CD4-positive, alpha-beta T cell (primary cell): Measurements from ENCODE around the gene TFAP2D. TPM values are rescaled to one million over a fixed set of nuclear protein-coding genes. Genes with fewer than 3 reads are reported as not detected.
A peak's percentile ranks its signal among the peaks of the same experiment; 100 is the strongest.

Experiments
- ATAC-seq: fragments of 200-7000 bp; cut with Tn5 transposase; one replicate; pipeline ENCODE4 v1.10.0; 2022; ENCODE audit warnings: mild to moderate bottlenecking; ENCODE audit not compliant: poor library complexity
- CTCF ChIA-PET: fragments of 350-600 bp; sonication (Branson Sonifier 250); formaldehyde crosslinking; loops from one replicate; lab custom pipeline; 2021; ENCODE audit warnings: antibody characterized with exemption, inconsistent platforms; lab: Charles Lee
- POLR2A ChIA-PET: fragments of 350-600 bp; sonication (Branson Sonifier 250); formaldehyde crosslinking; loops from one replicate; lab custom pipeline; 2021; ENCODE audit warnings: antibody characterized with exemption, inconsistent platforms; lab: Charles Lee
- DNase-seq, 14 experiments: peaks; one replicate each; pipeline ENCODE4 v3.0.0-alpha.2; 2013 to 2020; ENCODE audit warnings: mixed read lengths in 2 of 14
- H3K27ac ChIP-seq, 2 donors: one replicate each; pipeline versions ENCODE4 v1.5.1 to v1.7.0; 2013; ENCODE audit warnings: low read length in 2 of 2, low read depth in 1 of 2, mild to moderate bottlenecking in 1 of 2
- H3K27me3 ChIP-seq, 2 experiments: 1 replicate in 1 of 2; 2 replicates in 1 of 2; pipeline versions ENCODE4 v1.6.1 to v1.7.0; 2013; ENCODE audit warnings: low read length in 2 of 2, control low read depth in 1 of 2, mild to moderate bottlenecking in 1 of 2, moderate library complexity in 1 of 2; ENCODE audit not compliant: insufficient read depth in 2 of 2, control insufficient read depth in 1 of 2
- H3K36me3 ChIP-seq: one replicate; pipeline ENCODE4 v1.6.1; 2013; ENCODE audit warnings: low read length, control low read depth; ENCODE audit not compliant: insufficient read depth
- H3K4me1 ChIP-seq: one replicate; pipeline ENCODE4 v1.6.1; 2013; ENCODE audit warnings: low read length, control low read depth; ENCODE audit not compliant: insufficient read depth
- H3K4me3 ChIP-seq: one replicate; pipeline ENCODE4 v1.5.1; 2013; ENCODE audit warnings: mild to moderate bottlenecking, low read length, moderate library complexity
- H3K9me3 ChIP-seq, 2 experiments: 1 replicate in 1 of 2; 2 replicates in 1 of 2; pipeline versions ENCODE4 v1.6.1 to v1.7.0; 2013; ENCODE audit warnings: low read length in 2 of 2, mild to moderate bottlenecking in 2 of 2, control low read depth in 1 of 2, moderate library complexity in 1 of 2; ENCODE audit not compliant: control insufficient read depth in 1 of 2, insufficient read depth in 1 of 2
- H3K27ac Mint-ChIP-seq: one replicate; pipeline ENCODE4 v1.8.0; 2020; ENCODE audit warnings: mixed read lengths
- H3K27me3 Mint-ChIP-seq: one replicate; pipeline ENCODE4 v1.8.0; 2021; ENCODE audit warnings: mixed read lengths
- H3K36me3 Mint-ChIP-seq: one replicate; pipeline ENCODE4 v1.8.0; 2021; ENCODE audit warnings: low read depth, mixed read lengths
- H3K4me1 Mint-ChIP-seq: one replicate; pipeline ENCODE4 v1.8.0; 2021; ENCODE audit warnings: low read depth, mixed read lengths
- H3K4me3 Mint-ChIP-seq: one replicate; pipeline ENCODE4 v1.8.0; 2020; ENCODE audit warnings: mild to moderate bottlenecking, mixed read lengths
- H3K9me3 Mint-ChIP-seq: one replicate; pipeline ENCODE4 v1.8.0; 2020; ENCODE audit warnings: mixed read lengths
- intact Hi-C, 2 experiments: fragments of 100-400 bp; cut with DNase I in 1 of 2; cut with micrococcal nuclease in 1 of 2; formaldehyde crosslinking; loops; one replicate each; pipeline versions ENCODE4 v1.15.1 to v1.9.0; 2023 to 2025; cut with DNase I, micrococcal nuclease
- total RNA-seq, 174 experiments: library from RNA in 2 of 174; stranded (reverse) in 2 of 174; gene quantifications; one replicate each; pipeline ENCODE4 v1.2.3 and lab custom pipeline; 2021 to 2026
- TF ChIP-seq, protein P1 (sequence below): fragments of 200-600 bp; IDR thresholded peaks from one replicate; pipeline ENCODE4 v1.8.0; 2022; ENCODE audit warnings: antibody characterized with exemption, mild to moderate bottlenecking

Gene TFAP2D
- total RNA-seq, 2 experiments from 2014 or later: not detected

DNA sequence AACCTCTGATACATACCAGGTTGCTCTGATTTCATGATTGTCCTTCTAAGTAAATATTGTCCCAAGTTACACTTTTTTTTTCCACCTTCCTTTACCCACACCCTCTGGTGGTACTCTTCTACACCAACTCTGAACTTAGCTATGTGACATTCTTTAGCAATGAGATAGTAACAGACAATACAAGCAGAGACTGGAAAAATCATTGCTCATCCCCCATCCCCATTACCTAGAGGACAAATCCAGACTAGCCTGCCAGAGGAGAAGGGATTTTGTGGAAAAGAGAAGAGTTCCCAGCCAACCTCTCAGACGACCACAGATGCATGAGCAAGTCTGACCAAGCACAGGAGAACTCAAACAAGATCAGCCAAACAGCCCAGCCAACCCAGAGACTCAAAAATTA, 72.6 kb downstream of the TFAP2D start:
- ATAC-seq: no peak
- no peaks in the 10 kb centered on the region for H3K27me3 ChIP-seq
- H3K4me3 ChIP-seq: no peak overlapping the region
- Mint-ChIP-seq H3K4me1 (no peaks in the 10 kb centered on the region), H3K4me3 (no peak overlapping the region), H3K36me3 (no peaks in the 10 kb centered on the region), H3K9me3 (no peaks in the 10 kb centered on the region), H3K27ac (no peak overlapping the region), H3K27me3 (no peaks in the 10 kb centered on the region)
- no peak overlapping the region for H3K27ac ChIP-seq
- H3K36me3 ChIP-seq: no peaks in the 10 kb centered on the region
- no peaks in the 10 kb centered on the region for H3K4me1 ChIP-seq
- ChIA-PET POLR2A (no interaction called here), CTCF (no interaction called here)
- TF ChIP-seq, protein P1, sequence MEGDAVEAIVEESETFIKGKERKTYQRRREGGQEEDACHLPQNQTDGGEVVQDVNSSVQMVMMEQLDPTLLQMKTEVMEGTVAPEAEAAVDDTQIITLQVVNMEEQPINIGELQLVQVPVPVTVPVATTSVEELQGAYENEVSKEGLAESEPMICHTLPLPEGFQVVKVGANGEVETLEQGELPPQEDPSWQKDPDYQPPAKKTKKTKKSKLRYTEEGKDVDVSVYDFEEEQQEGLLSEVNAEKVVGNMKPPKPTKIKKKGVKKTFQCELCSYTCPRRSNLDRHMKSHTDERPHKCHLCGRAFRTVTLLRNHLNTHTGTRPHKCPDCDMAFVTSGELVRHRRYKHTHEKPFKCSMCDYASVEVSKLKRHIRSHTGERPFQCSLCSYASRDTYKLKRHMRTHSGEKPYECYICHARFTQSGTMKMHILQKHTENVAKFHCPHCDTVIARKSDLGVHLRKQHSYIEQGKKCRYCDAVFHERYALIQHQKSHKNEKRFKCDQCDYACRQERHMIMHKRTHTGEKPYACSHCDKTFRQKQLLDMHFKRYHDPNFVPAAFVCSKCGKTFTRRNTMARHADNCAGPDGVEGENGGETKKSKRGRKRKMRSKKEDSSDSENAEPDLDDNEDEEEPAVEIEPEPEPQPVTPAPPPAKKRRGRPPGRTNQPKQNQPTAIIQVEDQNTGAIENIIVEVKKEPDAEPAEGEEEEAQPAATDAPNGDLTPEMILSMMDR: no peak
- intact Hi-C loops: no loop called here
- no peaks in the 10 kb centered on the region for H3K9me3 ChIP-seq
- no peak for DNase-seq

DNA sequence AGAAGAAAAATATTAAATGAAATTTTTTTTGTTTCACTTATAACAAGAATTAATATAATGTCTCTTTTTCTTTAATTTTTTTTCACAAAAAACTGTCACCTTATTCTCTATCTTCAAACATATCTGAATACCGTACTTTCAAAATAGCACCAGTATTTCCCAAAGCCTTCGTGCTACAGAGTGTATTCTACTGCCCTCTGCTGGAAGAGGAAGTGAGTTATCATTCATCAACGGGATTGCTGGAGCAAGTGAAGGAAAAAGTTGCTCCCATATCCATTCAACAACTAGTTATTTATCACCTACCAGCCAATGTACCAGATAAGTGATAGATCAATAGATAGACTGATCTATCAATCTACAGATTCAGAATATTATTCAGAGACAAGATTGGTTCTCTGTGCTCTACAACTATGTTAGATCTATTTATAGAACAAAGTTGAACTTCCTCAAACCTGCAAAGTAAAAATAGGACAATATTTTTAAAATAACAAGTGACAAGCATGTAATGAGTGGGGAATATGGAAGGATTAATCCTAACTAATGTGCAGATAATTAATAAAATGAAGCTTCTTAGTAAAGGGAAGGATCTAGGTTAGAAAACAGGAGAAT, 78.7 kb downstream of the TFAP2D start:
- intact Hi-C loops: no loop called here

DNA sequence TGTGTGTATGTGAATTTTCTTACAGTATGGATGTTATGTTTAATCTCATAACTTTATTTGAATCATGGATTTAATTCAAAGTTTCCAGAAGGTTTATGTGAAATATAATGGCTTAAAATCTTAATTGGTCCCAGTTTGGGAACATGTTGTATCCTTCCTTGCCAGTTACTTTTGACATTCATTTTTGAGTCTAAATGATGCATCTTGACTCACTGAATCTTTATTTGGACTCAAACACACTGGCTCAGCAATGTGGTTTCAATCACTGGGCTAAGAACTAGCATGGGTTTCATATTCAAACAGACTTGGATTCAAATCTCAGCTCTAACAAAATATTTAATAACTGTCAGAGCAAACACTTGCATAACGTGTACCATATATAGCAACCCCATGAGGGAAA, 79.4 kb downstream of the TFAP2D start:
- ATAC-seq: no peak
- TF ChIP-seq, protein P1: no peak
- no peaks in the 10 kb centered on the region for H3K9me3 ChIP-seq
- H3K27me3 ChIP-seq: no peaks in the 10 kb centered on the region
- Mint-ChIP-seq H3K4me1 (no peaks in the 10 kb centered on the region), H3K4me3 (no peak overlapping the region), H3K27ac (no peak overlapping the region), H3K27me3 (peaks cover 4% of the 10 kb centered on the region), H3K36me3 (no peaks in the 10 kb centered on the region), H3K9me3 (no peaks in the 10 kb centered on the region)
- intact Hi-C loops: no loop called here
- H3K4me3 ChIP-seq: no peak overlapping the region
- no peaks in the 10 kb centered on the region for H3K4me1 ChIP-seq
- no peak for DNase-seq
- no peaks in the 10 kb centered on the region for H3K36me3 ChIP-seq
- H3K27ac ChIP-seq: no peak overlapping the region
- CTCF ChIA-PET: no interaction called here
- POLR2A ChIA-PET: no interaction called here

More for the DNA sequence above, 78.7 kb downstream of the TFAP2D start:
- DNase-seq (peak in 2 of 14 experiments; percentile 0 to 7), ATAC-seq (no peak)
- no peaks in the 10 kb centered on the region for H3K4me1 Mint-ChIP-seq
- no peak overlapping the region for H3K27ac Mint-ChIP-seq
- no peaks in the 10 kb centered on the region for H3K9me3 Mint-ChIP-seq
- TF ChIP-seq, protein P1: peak; percentile 32
- no peaks in the 10 kb centered on the region for H3K36me3 ChIP-seq
- no peak overlapping the region for H3K4me3 ChIP-seq
- H3K27ac ChIP-seq: no peak overlapping the region
- no peaks in the 10 kb centered on the region for H3K36me3 Mint-ChIP-seq
- no peak overlapping the region for H3K4me3 Mint-ChIP-seq
- ChIA-PET CTCF (no interaction called here), POLR2A (no interaction called here)
- H3K9me3 ChIP-seq: no peaks in the 10 kb centered on the region
- H3K27me3 Mint-ChIP-seq: peaks cover 4% of the 10 kb centered on the region
- no peaks in the 10 kb centered on the region for H3K27me3 ChIP-seq
- no peaks in the 10 kb centered on the region for H3K4me1 ChIP-seq
